ENCODE data around the gene ZNF26. TPM values are rescaled to one million over a fixed set of nuclear protein-coding genes. Genes with fewer than 3 reads are reported as not detected.

ZNF26 gene
- total RNA-seq, 1 experiment from 2014 or later, result 16.0 TPM

- Histone ChIP-seq H3K36me3 (ENCODE audit: insufficient read depth, low read length, poor library complexity, severe bottlenecking) (peaks cover 27% of the 10 kb centered on the region), H3K4me1 (ENCODE audit: insufficient read depth, low read length, poor library complexity, severe bottlenecking) (no peaks in the 10 kb centered on the region), H3K27ac (ENCODE audit: low read depth, low read length, poor library complexity, severe bottlenecking) (no peak overlapping the region), H3K9me3 (ENCODE audit: low read depth, low read length, poor library complexity, severe bottlenecking) (peaks cover 32% of the 10 kb centered on the region), H3K4me3 (ENCODE audit: low read depth, low read length, poor library complexity, severe bottlenecking) (no peak overlapping the region), H3K27me3 (replicated peaks; ENCODE audit: insufficient read depth, low read depth, low read length, poor library complexity) (no peaks in the 10 kb centered on the region)
- TF ChIP-seq EZH2 (IDR thresholded peaks at IDR 0.05; ENCODE audit: borderline replicate concordance, low read depth, low read length, poor library complexity, severe bottlenecking) (no peak), CTCF (conservative IDR thresholded peaks at IDR 0.05; ENCODE audit: low read depth, low read length) (no peak)
- DNase-seq (ENCODE audit: low spot score), result no peak
- ChIA-PET CTCF (no interaction called here), POLR2A (ENCODE audit: low non-redundant PET) (no interaction called here)
- intact Hi-C loops (cut with micrococcal nuclease; ENCODE audit: unreplicated experiment), result no loop called here
- no TSS peak for BruUV-seq (replicated peaks)
Observed at GRCh38 chr12:132945806-132946205, 40.4 kb upstream of the ZNF26 start.

GRCh38 chr12:132946246-132946820 is 39.8 kb upstream of the ZNF26 start:
- no peak overlapping the region for H3K27ac ChIP-seq (ENCODE audit: low read depth, low read length, poor library complexity, severe bottlenecking)
- intact Hi-C loops (cut with micrococcal nuclease; ENCODE audit: unreplicated experiment), result no loop called here
- ChIA-PET POLR2A (ENCODE audit: low non-redundant PET) (no interaction called here), CTCF (no interaction called here)
- H3K36me3 ChIP-seq (ENCODE audit: insufficient read depth, low read length, poor library complexity, severe bottlenecking), result peaks cover 27% of the 10 kb centered on the region
- H3K4me3 ChIP-seq (ENCODE audit: low read depth, low read length, poor library complexity, severe bottlenecking), result no peak overlapping the region
- no peak for DNase-seq (ENCODE audit: low spot score)
- TF ChIP-seq EZH2 (IDR thresholded peaks at IDR 0.05; ENCODE audit: borderline replicate concordance, low read depth, low read length, poor library complexity, severe bottlenecking), result no peak
- no peak for TF ChIP-seq CTCF (conservative IDR thresholded peaks at IDR 0.05; ENCODE audit: low read depth, low read length)
- BruUV-seq (replicated peaks), result no TSS peak
- no peaks in the 10 kb centered on the region for H3K27me3 ChIP-seq (replicated peaks; ENCODE audit: insufficient read depth, low read depth, low read length, poor library complexity)
- H3K4me1 ChIP-seq (ENCODE audit: insufficient read depth, low read length, poor library complexity, severe bottlenecking), result no peaks in the 10 kb centered on the region
- peaks cover 34% of the 10 kb centered on the region for H3K9me3 ChIP-seq (ENCODE audit: low read depth, low read length, poor library complexity, severe bottlenecking)

- CTCF ChIA-PET, result no interaction called here
- no peaks in the 10 kb centered on the region for H3K27me3 ChIP-seq (replicated peaks; ENCODE audit: insufficient read depth, low read depth, low read length, poor library complexity)
- intact Hi-C loops (cut with micrococcal nuclease; ENCODE audit: unreplicated experiment), result no loop called here
- BruUV-seq (replicated peaks), result no TSS peak
- H3K4me3 ChIP-seq (ENCODE audit: low read depth, low read length, poor library complexity, severe bottlenecking), result no peak overlapping the region
- no peak for DNase-seq (ENCODE audit: low spot score)
- H3K36me3 ChIP-seq (ENCODE audit: insufficient read depth, low read length, poor library complexity, severe bottlenecking), result peaks cover 16% of the 10 kb centered on the region
- no peak overlapping the region for H3K27ac ChIP-seq (ENCODE audit: low read depth, low read length, poor library complexity, severe bottlenecking)
- POLR2A ChIA-PET (ENCODE audit: low non-redundant PET), result no interaction called here
- H3K9me3 ChIP-seq (ENCODE audit: low read depth, low read length, poor library complexity, severe bottlenecking), result peaks cover 39% of the 10 kb centered on the region
- H3K4me1 ChIP-seq (ENCODE audit: insufficient read depth, low read length, poor library complexity, severe bottlenecking), result no peaks in the 10 kb centered on the region
- TF ChIP-seq CTCF (conservative IDR thresholded peaks at IDR 0.05; ENCODE audit: low read depth, low read length), result no peak
- TF ChIP-seq EZH2 (IDR thresholded peaks at IDR 0.05; ENCODE audit: borderline replicate concordance, low read depth, low read length, poor library complexity, severe bottlenecking), result no peak
Observed at GRCh38 chr12:132948146-132949066, 37.8 kb upstream of the ZNF26 start.

Measured in A673 (cell line).